IPS-20b (cell line): Measurements from ENCODE around the gene SERP2.
A peak's percentile ranks its signal among the peaks of the same experiment; 100 is the strongest.

Experiments
- H3K27ac ChIP-seq: one replicate; pipeline ENCODE4 v1.5.1; 2013; ENCODE audit warnings: low read length
- H3K27me3 ChIP-seq: 2 replicates; pipeline ENCODE4 v1.6.1; 2013; ENCODE audit warnings: mild to moderate bottlenecking, low read length, inconsistent platforms; ENCODE audit not compliant: insufficient read depth
- H3K36me3 ChIP-seq: 2 replicates; pipeline ENCODE4 v1.6.1; 2013; ENCODE audit warnings: low read depth, mild to moderate bottlenecking, inconsistent platforms, low read length, moderate library complexity; ENCODE audit not compliant: insufficient read depth
- H3K4me1 ChIP-seq: 2 replicates; pipeline ENCODE4 v1.6.1; 2013; ENCODE audit warnings: mild to moderate bottlenecking, control low read depth, inconsistent platforms, low read length, moderate library complexity; ENCODE audit not compliant: insufficient read depth
- H3K4me3 ChIP-seq: 2 replicates; pipeline ENCODE4 v1.5.1; 2013; ENCODE audit warnings: mild to moderate bottlenecking, low read length, inconsistent platforms
- H3K9ac ChIP-seq: 2 replicates; pipeline ENCODE4 v1.6.1; 2013; ENCODE audit warnings: low read depth, mild to moderate bottlenecking, inconsistent platforms, low read length, moderate library complexity
- H3K9me3 ChIP-seq: 2 replicates; pipeline ENCODE4 v1.6.1; 2013; ENCODE audit warnings: mild to moderate bottlenecking, low read depth, low read length, inconsistent platforms; ENCODE audit not compliant: insufficient read depth

The SERP2 gene

GRCh38 chr13:44393391-44393790 is 19.8 kb downstream of the SERP2 start:
- no peaks in the 10 kb centered on the region for H3K36me3 ChIP-seq
- peaks cover 5% of the 10 kb centered on the region for H3K4me1 ChIP-seq
- H3K4me3 ChIP-seq: no peak overlapping the region
- H3K27ac ChIP-seq: no peak overlapping the region
- no peak overlapping the region for H3K9ac ChIP-seq
- no peaks in the 10 kb centered on the region for H3K27me3 ChIP-seq
- no peaks in the 10 kb centered on the region for H3K9me3 ChIP-seq

- Histone ChIP-seq H3K27ac (no peak overlapping the region), H3K4me1 (no peaks in the 10 kb centered on the region; the same call in 1 of the 2 replicates), H3K4me3 (no peak overlapping the region), H3K9me3 (no peaks in the 10 kb centered on the region), H3K27me3 (no peaks in the 10 kb centered on the region), H3K36me3 (no peaks in the 10 kb centered on the region), H3K9ac (no peak overlapping the region)
Observed at GRCh38 chr13:44394658-44395057, 21.0 kb downstream of the SERP2 start.

GRCh38 chr13:44395976-44396694 is 22.5 kb downstream of the SERP2 start:
- Histone ChIP-seq H3K9me3 (no peaks in the 10 kb centered on the region), H3K27me3 (no peaks in the 10 kb centered on the region), H3K4me3 (no peak overlapping the region), H3K9ac (no peak overlapping the region; the same call in 1 of the 2 replicates), H3K36me3 (no peaks in the 10 kb centered on the region), H3K27ac (no peak overlapping the region), H3K4me1 (no peaks in the 10 kb centered on the region)

DNA sequence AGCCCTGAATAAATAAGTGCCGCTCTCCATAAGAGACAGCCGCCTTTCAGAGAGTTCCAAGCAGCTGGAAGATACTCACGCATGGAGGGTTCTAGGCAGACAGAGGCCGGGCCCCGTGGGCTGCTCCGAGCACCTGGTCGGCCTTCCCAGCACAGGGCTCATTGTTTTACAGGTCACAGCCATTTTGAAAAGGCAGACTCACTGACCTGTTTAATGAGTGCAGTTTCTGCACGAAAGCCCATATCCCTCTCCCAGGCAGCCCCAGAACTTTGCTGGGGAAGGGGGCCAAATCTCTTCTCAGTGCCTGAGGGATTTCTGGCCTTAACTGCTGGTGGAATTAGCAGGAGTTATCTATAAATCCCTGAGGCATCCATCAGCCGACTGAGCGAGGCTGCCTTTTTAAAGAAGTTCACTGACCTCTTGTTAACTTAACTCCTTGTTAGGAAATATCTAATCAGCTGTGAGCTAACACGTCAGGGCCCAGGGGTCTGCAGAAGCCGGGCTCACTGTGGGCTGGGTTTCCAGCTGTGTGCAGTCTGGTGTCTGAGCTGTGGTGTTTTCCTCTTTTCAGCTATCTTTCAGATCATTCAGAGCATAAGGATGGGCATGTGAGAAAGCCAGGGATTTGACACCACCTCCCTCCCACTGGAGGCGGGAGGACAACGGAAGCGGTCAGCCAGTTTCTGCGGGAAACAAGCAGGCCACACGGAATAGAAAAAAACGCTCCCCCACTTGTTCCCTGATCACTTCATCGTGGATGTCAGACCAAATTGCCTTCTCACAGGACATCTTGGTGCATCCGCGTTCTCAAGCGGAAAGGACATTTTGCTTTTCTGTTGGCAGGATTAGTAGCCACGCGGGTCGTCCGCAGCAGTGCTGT is 23.3 kb downstream of the SERP2 start:
- Histone ChIP-seq H3K4me3 (no peak overlapping the region), H3K9me3 (no peaks in the 10 kb centered on the region), H3K27me3 (no peaks in the 10 kb centered on the region), H3K9ac (peak overlapping the region; percentile 13; the same call in 1 of the 2 replicates), H3K27ac (no peak overlapping the region), H3K4me1 (no peaks in the 10 kb centered on the region), H3K36me3 (no peaks in the 10 kb centered on the region)

GRCh38 chr13:44397766-44398223 is 24.2 kb downstream of the SERP2 start:
- Histone ChIP-seq H3K9ac (no peak overlapping the region), H3K27ac (no peak overlapping the region), H3K27me3 (no peaks in the 10 kb centered on the region), H3K4me1 (peaks cover 7% of the 10 kb centered on the region), H3K36me3 (no peaks in the 10 kb centered on the region), H3K9me3 (no peaks in the 10 kb centered on the region), H3K4me3 (no peak overlapping the region)

DNA sequence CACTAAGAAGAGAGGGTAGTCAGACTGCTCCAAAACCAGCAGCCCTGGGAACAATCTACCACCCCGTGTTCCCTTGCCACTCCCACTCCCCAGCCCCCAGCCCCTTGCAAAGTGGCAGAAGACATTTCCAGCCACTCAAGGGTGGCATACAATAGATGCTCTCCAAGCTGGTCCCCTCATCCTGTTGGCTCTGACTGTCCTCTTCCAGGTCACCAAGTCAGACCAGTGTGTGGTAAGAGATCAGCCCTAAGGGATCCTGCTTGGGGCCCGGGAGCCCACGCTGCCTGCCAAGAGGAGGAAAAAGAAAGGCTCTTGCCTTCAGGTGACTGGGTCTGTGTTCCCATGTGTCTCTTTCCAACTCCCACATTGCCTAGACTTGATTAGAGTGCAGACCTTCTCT is 25.0 kb downstream of the SERP2 start:
- no peak overlapping the region for H3K9ac ChIP-seq
- H3K27ac ChIP-seq: no peak overlapping the region
- H3K4me1 ChIP-seq: peaks cover 15% of the 10 kb centered on the region
- H3K27me3 ChIP-seq: no peaks in the 10 kb centered on the region
- H3K36me3 ChIP-seq: no peaks in the 10 kb centered on the region
- no peak overlapping the region for H3K4me3 ChIP-seq
- no peaks in the 10 kb centered on the region for H3K9me3 ChIP-seq

- H3K4me1 ChIP-seq: peaks cover 20% of the 10 kb centered on the region
- H3K9ac ChIP-seq: no peak overlapping the region
- no peak overlapping the region for H3K27ac ChIP-seq
- no peaks in the 10 kb centered on the region for H3K36me3 ChIP-seq
- H3K4me3 ChIP-seq: no peak overlapping the region
- H3K9me3 ChIP-seq: no peaks in the 10 kb centered on the region
- H3K27me3 ChIP-seq: no peaks in the 10 kb centered on the region
Observed at GRCh38 chr13:44399074-44399473, 25.4 kb downstream of the SERP2 start.

- H3K36me3 ChIP-seq: no peaks in the 10 kb centered on the region
- H3K27me3 ChIP-seq: peaks cover 4% of the 10 kb centered on the region; the same call in 1 of the 2 replicates
- peaks cover 36% of the 10 kb centered on the region for H3K4me1 ChIP-seq
- no peak overlapping the region for H3K27ac ChIP-seq
- H3K9ac ChIP-seq: no peak overlapping the region
- H3K9me3 ChIP-seq: no peaks in the 10 kb centered on the region
- no peak overlapping the region for H3K4me3 ChIP-seq
Observed at GRCh38 chr13:44400736-44401135, 27.1 kb downstream of the SERP2 start.

DNA sequence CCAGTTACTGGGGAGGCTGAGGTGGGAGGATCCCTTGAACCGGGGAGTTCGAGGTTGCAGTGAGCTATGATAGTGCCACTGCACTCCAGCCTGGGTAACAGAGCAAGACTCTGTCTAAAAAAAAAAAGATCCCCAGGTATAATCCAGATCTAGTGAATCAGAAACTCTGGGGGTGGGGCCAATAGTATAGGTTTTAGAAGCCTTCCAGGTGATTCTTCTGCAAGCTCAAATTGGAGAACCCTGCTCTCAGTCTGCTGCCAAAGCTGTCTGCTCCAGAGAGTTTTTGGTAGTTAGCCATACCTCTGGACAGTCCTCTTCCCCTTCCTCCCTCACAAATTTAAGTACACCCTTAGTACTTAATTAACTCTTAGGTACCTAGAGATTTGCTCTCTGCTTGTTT is 28.0 kb downstream of the SERP2 start:
- no peak overlapping the region for H3K9ac ChIP-seq
- H3K4me3 ChIP-seq: no peak overlapping the region
- H3K4me1 ChIP-seq: peaks cover 41% of the 10 kb centered on the region
- no peaks in the 10 kb centered on the region for H3K36me3 ChIP-seq
- no peaks in the 10 kb centered on the region for H3K9me3 ChIP-seq
- no peak overlapping the region for H3K27ac ChIP-seq
- peaks cover 9% of the 10 kb centered on the region; the same call in 1 of the 2 replicates for H3K27me3 ChIP-seq

- Histone ChIP-seq H3K27me3 (peaks cover 9% of the 10 kb centered on the region; the same call in 1 of the 2 replicates), H3K4me3 (peak overlapping the region; percentile 51; the same call in 1 of the 2 replicates), H3K9me3 (no peaks in the 10 kb centered on the region), H3K9ac (peak overlapping the region; percentile 58; the same call in 1 of the 2 replicates), H3K36me3 (no peaks in the 10 kb centered on the region), H3K4me1 (peaks cover 51% of the 10 kb centered on the region), H3K27ac (no peak overlapping the region)
Observed at GRCh38 chr13:44402899-44403445, 29.3 kb downstream of the SERP2 start.

DNA sequence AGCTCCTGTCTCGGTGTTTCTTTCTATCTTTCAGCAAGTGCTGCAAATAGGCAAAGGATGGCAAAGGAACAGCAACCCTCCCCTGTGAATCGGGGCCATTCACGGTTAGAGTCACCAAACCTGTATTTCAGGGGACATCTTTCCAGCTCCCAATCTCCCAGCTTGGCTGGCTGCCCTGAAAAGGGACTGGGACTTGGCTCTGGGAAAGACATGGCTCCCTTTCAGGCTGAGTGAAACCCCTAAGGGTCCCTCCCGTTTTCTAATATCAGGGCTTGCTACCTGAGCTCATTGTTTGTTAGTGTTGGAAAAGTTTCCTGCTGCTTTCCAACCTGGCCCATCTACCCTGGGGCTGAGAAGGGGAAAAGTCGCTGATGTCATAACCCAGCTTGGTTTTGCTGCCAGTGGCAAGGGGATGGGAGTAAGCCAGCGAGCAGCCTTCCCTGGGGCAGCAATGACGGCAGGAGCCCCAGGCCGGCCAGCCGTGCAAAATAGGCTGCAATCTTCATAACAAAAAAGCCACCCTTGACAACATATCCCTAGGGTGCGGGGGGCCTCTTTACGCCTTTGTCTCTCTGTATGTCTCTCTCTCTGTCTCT is 29.9 kb downstream of the SERP2 start:
- H3K9me3 ChIP-seq: no peaks in the 10 kb centered on the region
- H3K27ac ChIP-seq: no peak overlapping the region
- H3K36me3 ChIP-seq: no peaks in the 10 kb centered on the region
- H3K4me3 ChIP-seq: peak overlapping the region; percentile 51
- H3K27me3 ChIP-seq: peaks cover 9% of the 10 kb centered on the region; the same call in 1 of the 2 replicates
- peaks cover 51% of the 10 kb centered on the region for H3K4me1 ChIP-seq
- H3K9ac ChIP-seq: peak overlapping the region; percentile 58; the same call in 1 of the 2 replicates
